ENCODE data around the gene ANKRD11.

- TF ChIP-seq CTCF (IDR thresholded peaks at IDR 0.05 in 2 of 3, conservative IDR thresholded peaks at IDR 0.05 in 1 of 3; ENCODE audit: borderline replicate concordance in 1 of 3, insufficient read depth in 1 of 3, low read depth in 2 of 3, low read length in 2 of 3) = no peak
- TF ChIP-seq POLR2AphosphoS5 (IDR thresholded peaks at IDR 0.05; ENCODE audit: low read depth, low read length) = no peak
- no peak for TF ChIP-seq FOSL1 (IDR thresholded peaks at IDR 0.05; ENCODE audit: low read depth)
- no peak for TF ChIP-seq JUND (IDR thresholded peaks at IDR 0.05)
Observed at GRCh38 chr16:89406277-89406888, 84.0 kb downstream of the ANKRD11 start.

Data from HCT116 (cell line).